Measurements from ENCODE around the gene CUL2. TPM values are rescaled to one million over a fixed set of nuclear protein-coding genes. Genes with fewer than 3 reads are reported as not detected.

CUL2 gene
- 10 to 100 TPM; 15.0 to 18.7 (median 17.5) TPM for total RNA-seq

- no peak for TF ChIP-seq CTCF (IDR thresholded peaks at IDR 0.05)
- TF ChIP-seq POLR2A (IDR thresholded peaks at IDR 0.05) = no peak
- peak; percentile 89 to 98 for DNase-seq (ENCODE audit: low spot score in 2 of 2)
- WGBS, 2 donors = 0% methylated on average over 40 to 57 of the region's 59 CpGs
- H3K4me3 ChIP-seq (ENCODE audit: low read depth, poor library complexity, severe bottlenecking) = peak within 1 kb of the TSS; percentile 95
- intact Hi-C loops (cut with DNase I; ENCODE audit: low total_unique reads) = no loop called here
These were observed at the start of gene CUL2 for GRCh38 chr10:35090162-35090954. Gene CUL2, minus strand, starts transcription at chr10:35090341. Its CDS starts 19,024 bp downstream, at chr10:35071317.

- WGBS, 2 donors = 81 to 83% methylated on average over 4 of the region's 4 CpGs
- no peak overlapping the region for H3K4me3 ChIP-seq (ENCODE audit: low read depth, poor library complexity, severe bottlenecking)
- intact Hi-C loops (cut with DNase I; ENCODE audit: low total_unique reads) = no loop called here
- no peak for TF ChIP-seq POLR2A (IDR thresholded peaks at IDR 0.05)
- no peak for TF ChIP-seq CTCF (IDR thresholded peaks at IDR 0.05)
- no peak for DNase-seq (ENCODE audit: low spot score in 2 of 2)
These were observed 46.2 kb upstream of the CUL2 start for GRCh38 chr10:35136263-35136815.

- no peak for DNase-seq (ENCODE audit: low spot score in 2 of 2)
- 79 to 87% methylated on average over 5 of the region's 5 CpGs for WGBS, 2 donors
- intact Hi-C loops (cut with DNase I; ENCODE audit: low total_unique reads) = no loop called here
- H3K4me3 ChIP-seq (ENCODE audit: low read depth, poor library complexity, severe bottlenecking) = no peak overlapping the region
- TF ChIP-seq POLR2A (IDR thresholded peaks at IDR 0.05) (no peak), CTCF (IDR thresholded peaks at IDR 0.05) (no peak)
These were observed 45.7 kb upstream of the CUL2 start for GRCh38 chr10:35135861-35136260.

- DNase-seq (ENCODE audit: low spot score in 2 of 2) = no peak
- no peak overlapping the region for H3K4me3 ChIP-seq (ENCODE audit: low read depth, poor library complexity, severe bottlenecking)
- 94 to 97% methylated on average over 1 of the region's 1 CpG for WGBS, 2 donors
- TF ChIP-seq POLR2A (IDR thresholded peaks at IDR 0.05) = no peak
- TF ChIP-seq CTCF (IDR thresholded peaks at IDR 0.05) = no peak
- intact Hi-C loops (cut with DNase I; ENCODE audit: low total_unique reads) = no loop called here
These were observed 43.4 kb upstream of the CUL2 start for GRCh38 chr10:35133586-35133985.

- intact Hi-C loops (cut with DNase I; ENCODE audit: low total_unique reads) = no loop called here
- WGBS, 2 donors = 90 to 97% methylated on average over 2 of the region's 2 CpGs
- no peak for DNase-seq (ENCODE audit: low spot score in 2 of 2)
- no peak overlapping the region for H3K4me3 ChIP-seq (ENCODE audit: low read depth, poor library complexity, severe bottlenecking)
- TF ChIP-seq CTCF (IDR thresholded peaks at IDR 0.05) = no peak
- no peak for TF ChIP-seq POLR2A (IDR thresholded peaks at IDR 0.05)
These were observed 42.6 kb upstream of the CUL2 start for GRCh38 chr10:35132727-35133126.
